NCI-H2081 treated with DMSO at 0.1 percent for 48 hours (cell line): ENCODE results near the gene PTPRCAP.
"Not testable (repeated sequence)": the region's sequence is repeated elsewhere in the genome, so short reads cannot be mapped to it uniquely, and the experiment has no call there.

Experiments
- DNase-seq: peaks from one replicate; lab custom pipeline; 2025; lab: John Stamatoyannopoulos, UW

Gene PTPRCAP

DNA sequence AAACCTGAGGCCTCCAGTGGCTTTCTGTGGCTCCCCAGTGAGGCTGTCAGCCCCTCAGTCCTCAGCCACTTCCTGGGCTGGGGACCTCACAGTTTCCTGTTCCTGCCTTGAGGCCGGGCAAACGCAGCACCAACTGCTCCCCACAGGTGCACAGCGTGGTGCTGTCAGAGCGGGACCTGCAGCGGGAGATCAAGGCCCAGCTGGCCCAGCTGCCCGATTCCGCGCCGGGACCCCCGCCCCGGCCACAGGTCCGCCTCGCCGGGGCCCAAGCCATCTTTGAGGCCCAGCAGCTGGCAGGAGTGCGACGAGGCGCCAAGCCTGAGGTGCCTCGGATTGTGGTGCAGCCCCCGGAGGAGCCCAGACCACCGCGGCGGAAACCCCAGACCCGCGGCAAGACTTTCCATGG is 28.2 kb downstream of the PTPRCAP start:
- no peak for DNase-seq

DNA sequence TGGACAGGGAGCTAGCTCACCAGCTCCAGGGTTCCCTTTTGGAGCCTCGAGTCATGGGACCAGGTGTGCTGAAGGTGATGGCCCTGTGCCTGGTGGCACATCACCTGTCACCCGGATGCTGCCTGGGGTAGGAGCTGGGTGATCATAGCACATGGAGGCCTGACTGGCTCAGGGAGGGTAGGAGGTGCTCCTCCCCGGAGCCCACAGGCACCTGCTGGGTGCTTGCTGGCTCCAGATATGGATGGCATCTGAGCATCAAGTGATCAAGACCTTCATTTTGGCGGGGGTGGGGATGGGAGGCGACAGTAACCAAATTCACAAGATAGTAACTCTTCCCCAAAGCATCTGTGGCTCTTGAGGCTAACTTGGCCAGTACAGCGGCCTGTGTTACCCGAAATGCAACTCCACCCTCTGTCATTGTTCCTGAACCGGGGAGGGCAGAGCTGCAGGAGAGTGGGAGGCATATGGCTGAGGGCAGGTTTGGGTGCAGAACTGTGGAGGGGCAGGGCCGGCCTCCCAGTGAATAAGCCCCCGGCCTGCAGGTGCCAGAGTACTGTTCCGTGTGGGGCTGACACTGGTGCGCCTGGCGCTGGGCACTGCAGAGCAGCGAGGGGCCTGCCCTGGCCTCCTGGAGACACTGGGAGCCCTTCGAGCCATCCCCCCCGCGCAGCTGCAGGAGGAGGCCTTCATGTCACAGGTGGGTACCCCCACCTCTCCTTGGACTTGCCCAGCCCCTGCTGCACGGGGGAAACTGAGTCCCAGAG is 28.9 kb downstream of the PTPRCAP start:
- DNase-seq = no peak

DNA sequence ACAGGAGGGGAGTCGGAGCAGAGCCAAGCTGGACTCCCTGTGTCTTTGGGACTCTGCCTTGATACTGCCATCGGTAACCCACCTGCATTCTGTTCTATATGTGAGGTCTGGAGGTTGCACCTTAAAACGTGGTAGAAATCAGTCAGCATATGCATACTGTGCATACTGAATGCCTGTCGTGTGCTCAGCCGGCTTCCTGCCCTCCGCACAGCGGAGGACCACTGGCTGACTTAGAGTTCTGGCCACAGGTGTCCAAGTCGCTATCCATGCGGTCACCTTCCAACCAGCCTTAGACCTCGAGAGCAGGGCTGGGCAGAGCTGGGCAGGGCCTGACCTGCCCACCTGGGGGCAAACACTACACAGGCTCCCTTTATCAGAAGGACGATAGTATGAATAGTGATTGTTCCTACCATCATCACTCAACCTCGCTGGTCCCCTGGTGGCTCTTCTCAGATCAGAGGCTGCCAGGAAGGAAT is 29.8 kb downstream of the PTPRCAP start:
- no peak for DNase-seq

DNA sequence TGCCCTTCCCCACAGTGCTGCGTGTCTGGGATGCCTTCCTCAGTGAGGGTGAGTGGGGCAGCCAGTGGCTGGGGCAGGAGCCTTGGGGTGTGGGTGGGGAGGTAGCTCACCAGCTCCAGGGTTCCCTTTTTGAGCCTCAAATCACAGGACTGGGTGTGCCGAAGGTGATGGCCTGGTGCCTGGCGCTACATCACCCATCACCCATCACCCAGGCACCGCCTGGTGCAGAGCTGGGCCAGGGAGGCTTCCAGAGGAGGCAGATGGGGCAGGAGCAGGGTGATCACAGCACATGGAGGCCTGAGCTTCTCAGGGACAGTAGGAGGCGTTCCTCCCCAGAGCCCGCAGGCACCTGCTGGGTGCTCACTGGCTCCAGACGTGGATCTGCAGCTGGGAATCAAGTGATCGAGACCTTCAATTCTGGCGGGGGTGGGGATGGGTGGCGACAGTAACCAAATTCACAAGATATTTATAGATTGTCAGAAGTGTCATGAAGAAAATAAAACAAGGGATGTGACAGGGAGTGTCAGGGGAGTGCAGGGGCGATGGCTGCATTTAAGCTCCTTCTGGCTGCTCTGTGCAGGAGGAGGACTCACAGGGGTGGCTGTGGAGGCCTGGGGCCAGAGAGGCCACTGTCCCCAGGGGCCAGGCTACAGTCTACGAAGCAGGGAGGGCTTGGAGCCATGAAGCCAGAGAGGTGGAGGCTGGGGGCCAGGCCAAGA is 30.4 kb downstream of the PTPRCAP start:
- no peak for DNase-seq

DNA sequence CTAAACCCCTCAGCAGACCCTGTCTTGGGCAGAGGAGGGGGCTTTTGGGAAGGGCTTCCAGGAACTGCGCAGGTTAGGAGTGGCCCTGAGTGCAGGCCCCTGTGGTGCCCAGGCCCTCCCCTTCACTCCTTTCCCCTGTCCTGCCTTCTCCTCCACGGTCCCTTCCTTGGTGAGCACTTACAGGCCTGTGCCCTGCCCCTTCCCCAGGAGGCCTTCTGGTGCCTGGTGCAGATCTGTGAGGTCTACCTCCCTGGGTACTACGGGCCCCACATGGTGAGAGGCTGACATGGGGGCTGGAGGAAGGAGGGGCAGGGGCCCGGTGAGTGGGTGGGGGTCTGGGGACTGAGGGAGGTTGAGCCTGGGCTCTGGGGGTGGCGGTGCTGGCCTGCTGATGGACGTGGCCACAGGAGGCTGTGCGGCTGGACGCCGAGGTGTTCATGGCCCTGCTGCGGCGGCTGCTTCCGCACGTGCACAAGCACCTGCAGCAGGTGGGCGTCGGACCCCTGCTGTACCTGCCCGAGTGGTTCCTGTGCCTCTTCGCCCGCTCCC is 31.0 kb downstream of the PTPRCAP start:
- DNase-seq = no peak

DNA sequence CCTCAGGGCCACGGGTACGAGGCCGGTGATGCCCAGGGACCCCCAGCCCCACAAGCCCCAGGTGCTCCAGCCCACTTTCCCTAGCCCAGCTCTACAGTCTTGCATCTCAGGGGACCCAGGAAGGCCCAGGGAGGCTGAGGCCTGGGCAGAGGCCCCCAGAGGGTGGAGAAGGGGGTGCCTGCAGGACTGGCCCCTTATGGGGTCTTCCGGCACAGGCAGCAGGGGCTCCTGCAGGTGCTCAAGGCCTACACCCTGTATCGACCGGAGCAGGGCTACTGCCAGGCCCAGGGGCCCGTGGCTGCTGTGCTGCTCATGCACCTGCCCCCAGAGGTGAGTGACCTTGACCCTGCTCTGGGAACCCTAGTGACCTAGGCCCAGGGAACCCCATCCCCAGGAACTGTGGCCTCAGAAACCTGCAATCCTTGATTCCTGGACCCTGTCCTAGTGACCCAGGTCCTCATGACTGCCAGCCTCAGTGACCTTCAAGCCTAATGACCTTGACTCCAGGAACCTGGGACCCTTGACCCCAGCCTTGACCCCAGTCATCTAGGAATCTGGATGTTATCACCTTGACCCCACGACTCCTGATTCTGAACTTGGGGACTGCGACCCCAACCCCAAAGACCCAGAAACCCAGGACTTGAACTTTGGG is 31.7 kb downstream of the PTPRCAP start:
- DNase-seq = no peak

DNA sequence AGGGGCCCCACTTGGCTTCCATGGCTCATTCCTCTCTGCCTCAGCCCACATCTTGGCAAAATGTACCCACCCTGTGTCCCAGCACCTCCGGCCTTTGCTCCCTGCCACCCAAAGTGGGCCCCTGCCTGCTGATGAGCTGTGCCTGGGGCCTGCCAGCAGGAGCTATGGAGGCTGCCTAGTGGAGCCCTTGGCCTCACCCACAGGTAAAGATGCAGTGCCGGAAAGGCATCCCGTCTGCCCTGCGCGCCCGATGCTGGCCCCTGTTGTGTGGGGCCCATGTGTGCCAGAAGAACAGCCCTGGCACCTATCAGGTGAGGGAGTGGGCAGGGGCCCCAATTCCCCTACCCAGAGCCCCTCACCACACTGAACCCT is 32.3 kb downstream of the PTPRCAP start:
- DNase-seq = no peak

DNA sequence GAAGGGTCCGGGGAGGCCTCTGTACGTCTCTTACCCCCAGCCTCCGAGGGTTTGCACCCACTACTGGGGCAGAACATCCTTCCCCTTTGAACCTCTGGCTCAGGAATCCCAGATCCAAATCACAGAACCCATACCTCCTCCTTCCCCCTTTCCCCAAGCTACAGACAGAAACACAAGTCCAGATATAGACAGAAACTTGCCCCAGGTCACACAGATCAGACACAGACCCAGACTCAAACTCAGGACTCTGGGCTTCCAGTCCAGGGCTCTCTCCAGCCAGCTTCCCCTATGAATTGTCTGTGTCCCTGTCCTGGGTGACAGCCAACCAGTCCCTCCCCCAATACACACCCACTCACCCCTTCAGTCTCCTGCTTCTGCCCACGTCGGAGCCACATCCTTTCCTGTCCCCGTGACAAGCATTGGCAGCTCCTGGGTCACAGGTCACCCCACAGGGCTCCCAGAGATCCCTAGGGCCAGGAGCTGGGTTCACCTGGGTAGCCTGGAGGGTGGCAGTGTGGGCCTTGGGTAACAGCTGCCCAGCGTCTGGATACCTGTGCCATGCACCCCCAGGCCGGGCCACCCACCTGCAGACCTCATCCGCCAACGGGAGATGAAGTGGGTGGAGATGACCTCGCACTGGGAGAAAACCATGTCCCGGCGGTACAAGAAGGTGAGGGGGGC is 32.8 kb downstream of the PTPRCAP start:
- DNase-seq = no peak

DNA sequence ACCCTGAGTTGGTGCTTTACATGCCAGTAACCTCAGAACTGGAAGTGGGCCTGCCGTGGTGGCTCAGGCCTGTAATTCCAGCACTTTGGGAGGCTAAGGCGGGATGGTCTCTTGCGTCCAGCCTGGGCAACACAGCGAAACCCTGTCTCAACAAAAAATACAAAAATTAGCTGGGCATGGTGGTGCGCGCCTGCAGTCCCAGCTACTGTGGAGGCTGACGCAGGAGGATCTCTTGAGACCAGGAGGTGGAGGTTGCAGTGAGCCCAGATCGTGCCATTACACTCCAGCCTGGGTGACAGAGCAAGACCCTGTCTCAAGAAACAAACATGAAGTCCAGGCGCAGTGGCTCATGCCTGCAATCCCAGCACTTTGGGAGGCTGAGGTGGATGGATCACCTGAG is 34.4 kb downstream of the PTPRCAP start:
- DNase-seq = not testable (repeated sequence)

DNA sequence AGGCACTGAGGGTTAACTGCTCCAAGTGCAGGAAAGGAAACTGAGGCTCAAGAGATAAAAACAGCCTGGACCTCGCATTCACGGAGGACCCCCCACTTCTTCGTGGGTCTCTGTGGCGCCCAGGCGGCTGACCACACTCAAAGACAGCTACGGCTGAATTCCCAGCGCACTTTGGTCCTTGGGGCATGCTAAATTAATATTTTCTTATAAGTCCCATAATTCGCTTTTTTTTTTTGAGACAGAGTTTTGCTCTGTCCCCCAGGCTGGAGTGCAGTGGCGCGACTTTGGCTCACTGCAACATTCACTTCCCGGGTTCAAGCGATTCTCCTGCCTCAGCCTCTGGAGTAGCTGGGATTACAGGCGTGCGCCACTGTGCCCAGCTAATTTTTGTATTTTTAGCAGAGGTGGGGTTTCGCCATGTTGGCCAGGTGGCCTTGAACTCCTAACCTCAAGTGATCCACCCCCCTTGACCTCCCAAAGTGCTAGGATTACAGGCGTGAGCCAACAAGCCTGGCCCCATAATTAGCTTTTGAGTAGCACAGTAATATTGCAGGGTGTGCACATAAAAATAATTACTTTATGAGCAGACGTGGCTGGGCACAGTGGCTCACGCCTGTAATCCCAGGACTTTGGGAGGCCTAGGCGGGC is 35.2 kb downstream of the PTPRCAP start:
- DNase-seq = not testable (repeated sequence)

DNA sequence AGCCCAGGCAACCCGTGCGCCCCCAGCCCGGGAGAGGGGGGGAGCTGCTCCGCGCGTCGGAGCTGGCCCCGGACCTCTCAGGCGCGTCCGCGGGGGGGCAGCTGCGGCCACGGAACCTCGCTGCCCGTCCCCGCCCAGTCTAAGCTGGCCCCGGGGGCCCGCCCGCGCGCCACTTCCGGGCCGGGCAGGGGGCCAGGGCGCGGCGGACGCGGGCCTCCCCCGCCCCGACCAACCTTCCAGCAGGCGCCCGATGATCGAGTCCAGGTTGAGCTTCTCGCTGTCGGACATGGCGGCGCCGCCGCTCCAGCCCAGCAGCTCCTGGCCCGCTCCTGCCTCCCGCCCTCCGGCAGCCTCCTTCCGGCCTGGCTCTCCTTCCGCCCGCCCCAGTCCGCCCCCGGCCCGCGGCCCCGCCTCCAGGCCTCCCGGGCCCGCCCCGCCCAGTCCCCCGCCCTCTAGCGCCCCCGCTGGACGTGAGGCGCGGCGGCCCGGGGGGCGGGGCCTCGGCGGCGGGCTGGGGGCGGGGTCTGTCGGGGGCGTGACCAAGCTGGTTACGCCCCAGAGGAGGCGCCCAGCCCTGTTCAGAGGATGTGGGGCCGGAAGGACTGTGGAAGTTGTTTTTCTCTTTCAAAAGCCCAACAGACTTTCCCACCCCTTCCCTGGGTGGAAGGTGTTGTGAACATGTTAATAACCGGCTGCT is 35.8 kb downstream of the PTPRCAP start, which contains the start of gene PPP1CA:
Gene PPP1CA (minus strand): TSS at position 364 of the 697 bp plus-strand sequence. CDS start 76 bp downstream, at position 288.
- peak; percentile 37 for DNase-seq

DNA sequence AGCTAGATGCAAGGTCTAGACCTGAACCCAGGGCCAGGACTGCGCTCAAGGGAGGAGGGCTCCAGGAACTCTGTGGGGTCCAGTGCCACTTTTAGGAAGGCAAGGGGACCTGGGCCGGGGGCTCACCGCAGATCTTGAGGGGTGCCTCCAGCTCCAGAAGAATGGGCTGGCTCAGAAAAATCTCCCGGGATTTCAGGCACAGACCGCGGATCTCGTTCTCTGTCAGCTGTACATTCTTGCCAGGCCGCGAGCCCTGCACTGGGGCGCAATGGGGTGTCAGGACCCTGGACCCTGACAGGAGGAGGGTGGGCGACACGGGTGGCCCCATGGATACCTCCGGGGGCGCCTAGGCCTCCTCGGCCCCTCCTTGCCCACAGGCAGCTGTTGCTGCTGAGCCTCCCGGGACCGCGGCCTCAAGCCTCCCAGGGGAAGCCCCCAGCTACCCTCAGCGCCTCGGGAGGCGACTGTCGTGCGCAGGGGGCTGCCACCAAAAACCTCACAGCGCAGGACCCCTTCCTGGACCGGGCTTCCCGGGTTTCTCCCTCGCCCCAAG is 36.5 kb downstream of the PTPRCAP start:
- DNase-seq = no peak

DNA sequence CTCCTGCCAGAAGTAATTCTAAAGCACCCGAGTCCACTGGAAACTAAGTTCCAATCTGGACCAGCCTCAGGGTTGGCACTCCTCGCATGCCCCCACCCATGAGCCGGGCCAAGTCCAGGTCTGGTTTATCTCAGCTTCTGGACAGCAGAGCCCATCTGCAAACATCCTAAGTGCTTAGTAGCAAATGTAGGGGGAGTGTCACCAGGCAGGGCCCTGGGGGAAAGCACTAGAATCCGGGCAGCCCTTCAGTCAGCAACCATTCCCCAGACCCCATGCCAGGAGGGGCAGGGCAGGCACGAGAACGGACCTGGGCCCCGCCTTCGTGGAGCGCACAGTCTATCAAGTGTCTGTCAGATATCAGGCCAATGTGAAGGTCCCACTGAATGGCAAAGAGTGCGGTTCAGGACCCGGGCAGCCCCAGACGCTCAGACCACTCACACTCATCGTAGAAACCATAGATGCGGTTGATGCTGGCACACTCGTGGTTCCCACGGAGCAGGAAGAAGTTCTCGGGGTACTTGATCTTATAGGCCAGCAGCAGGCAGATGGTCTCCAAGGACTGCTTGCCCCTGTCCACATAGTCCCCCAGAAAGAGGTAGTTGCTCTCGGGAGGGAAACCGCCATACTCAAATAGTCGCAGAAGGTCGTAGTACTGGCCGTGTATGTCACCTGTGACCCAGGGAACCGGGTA is 37.1 kb downstream of the PTPRCAP start:
- no peak for DNase-seq

DNA sequence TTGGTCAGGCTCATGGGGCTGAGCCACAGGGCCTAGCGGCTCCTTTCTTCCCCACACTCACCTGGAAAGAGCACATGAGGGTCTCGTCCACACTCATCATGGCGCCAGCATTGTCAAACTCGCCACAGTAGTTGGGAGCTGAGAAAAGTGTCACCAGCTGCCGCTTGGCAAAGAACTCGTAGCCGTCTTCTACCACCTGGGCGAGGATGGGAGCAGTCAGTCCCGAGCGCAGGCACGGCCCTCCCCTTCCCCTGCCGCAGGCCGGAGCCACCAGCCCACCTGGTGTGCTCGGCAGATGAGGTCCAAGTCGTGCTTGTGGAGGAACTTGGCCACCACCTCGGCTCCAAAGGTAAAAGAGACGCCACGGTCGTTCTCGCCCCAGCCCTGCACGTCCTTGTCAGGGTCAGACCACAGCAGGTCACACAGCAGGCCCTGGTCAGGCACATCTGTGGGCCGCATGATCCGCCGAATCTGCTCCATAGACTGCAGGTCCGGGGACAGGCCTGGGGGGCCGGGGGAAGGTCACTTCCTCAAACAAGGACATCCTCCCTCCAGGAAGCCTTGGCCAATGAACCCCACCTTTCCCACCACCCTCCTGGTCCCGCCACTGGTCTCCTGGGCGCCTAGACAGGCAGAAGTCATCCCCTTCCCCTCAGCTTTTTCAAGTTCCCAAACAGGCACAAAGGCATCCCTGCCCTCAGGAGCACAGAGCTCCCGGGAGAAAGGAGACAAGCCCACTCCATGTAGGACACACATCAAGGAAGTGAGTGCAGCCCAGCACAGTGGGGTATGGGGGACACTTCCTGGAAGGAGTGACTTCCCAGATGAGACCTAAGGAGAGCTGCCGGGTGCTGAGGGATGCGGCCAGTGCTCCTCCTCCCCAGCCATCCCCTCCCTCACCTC is 38.6 kb downstream of the PTPRCAP start:
- DNase-seq = no peak

DNA sequence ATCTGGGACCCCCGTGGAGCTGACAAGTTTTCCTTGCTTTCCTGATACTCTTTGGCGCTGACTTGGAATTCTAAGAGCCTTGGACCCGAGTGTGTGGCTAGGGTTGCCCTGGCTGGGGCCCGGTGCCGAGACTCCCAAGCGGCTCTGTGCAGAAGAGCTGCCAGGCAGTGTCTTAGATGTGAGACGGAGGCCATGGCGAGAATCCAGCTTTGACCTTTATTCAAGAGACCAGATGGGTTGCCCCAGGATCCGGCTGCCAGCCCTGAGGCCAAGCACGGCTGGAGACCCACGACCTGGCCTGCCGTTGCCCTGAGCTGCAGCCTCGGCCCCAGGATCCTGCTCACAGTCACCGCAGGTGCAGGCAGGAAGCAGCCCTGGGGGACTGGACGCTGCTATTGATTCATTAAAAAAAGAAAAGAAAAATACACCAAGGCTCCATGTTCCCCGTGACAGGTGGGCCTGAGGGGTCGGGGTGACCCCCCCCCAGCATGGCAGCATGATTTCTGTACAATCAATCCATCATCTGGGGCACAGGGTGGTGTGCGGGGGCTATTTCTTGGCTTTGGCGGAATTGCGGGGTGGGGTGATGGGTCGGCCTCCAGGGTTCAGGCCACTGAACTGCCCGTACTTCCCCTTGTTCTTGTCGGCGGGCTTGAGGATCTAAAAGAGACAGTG is 39.4 kb downstream of the PTPRCAP start:
- no peak for DNase-seq

DNA sequence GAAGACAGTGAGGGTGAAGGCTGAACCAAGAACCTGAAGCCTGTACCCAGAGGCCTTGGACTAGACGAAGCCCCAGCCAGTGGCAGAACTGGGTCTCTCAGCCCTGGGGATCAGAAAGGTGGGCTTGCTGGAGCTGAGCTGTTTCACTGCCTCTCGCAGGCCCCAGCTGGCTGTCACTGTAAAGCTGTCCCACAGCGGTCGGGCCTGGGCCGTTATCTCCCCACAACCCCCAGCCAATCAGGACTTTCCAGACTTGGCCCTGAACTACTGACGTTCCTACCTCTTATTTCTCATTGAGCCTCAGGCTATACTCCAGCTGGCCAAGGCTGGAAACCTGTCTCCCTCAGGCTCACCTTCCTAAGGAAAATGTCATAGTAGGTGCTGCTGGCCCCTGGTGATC is 39.9 kb downstream of the PTPRCAP start:
- no peak for DNase-seq

DNA sequence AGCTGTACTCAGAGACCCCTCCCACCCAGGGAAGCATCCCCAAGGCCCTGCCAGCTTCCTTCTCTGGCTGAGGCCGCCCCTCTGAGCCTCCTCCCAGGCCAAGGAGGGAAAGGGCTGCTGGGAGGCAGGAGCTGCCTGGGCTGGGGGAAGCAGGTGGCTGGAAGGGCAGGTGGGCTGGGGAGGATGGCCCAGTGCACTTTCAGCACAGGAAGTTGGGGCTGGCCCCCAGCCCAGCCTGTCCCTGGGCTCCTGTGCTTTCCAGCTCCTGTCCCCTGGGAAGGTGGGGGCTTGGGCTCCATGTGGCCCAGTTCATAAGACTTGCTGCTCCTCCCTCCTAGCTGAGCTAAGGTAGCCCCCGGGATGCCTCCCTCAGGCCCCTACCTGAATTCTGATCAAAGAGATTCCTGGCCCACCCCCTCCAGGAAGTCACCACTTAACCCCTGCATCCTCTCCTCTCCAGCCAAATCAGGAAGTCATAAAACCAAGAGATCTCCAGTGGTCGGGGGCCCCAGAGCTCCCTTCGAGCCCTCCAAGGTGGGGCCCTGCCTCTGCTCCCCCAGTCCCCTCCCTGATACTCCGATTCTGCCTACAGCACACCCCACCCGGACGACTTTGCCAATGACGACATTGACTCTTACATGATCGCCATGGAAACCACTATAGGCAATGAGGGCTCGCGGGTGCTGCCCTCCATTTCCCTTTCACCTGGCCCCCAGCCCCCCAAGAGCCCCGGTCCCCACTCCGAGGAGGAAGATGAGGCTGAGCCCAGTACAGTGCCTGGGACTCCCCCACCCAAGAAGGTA is 40.7 kb downstream of the PTPRCAP start:
- no peak for DNase-seq

DNA sequence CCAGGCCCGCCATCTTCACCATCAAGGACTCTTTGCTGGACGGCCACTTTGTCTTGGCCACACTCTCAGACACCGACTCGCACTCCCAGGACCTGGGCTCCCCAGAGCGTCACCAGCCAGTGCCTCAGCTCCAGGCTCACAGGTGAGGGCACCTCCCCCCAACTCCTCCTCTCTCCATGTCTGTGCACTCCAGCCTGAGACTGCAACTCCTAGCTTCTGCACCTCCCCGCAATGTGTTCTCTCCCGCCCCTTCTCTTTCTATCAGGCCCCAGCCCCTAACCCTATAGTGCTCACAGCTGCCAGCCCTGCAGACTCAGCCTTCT is 41.3 kb downstream of the PTPRCAP start:
- DNase-seq = no peak
